GM19023 (cell line): Measurements from ENCODE around the gene DUSP22.

Experiments used
- ATAC-seq: cut with Tn5 transposase; IDR thresholded peaks from one replicate; pipeline ENCODE4 v1.9.1; 2021; ENCODE audit warnings: mild to moderate bottlenecking, moderate library complexity; ENCODE audit not compliant: unreplicated experiment

The DUSP22 gene

GRCh38 chr6:391559-392440 lies 99.5 kb downstream of the DUSP22 start, which contains the start of gene IRF4:
IRF4 (plus strand) TSS chr6:391752; CDS start chr6:393153, 1,401 bp downstream.
- ATAC-seq: peak; percentile 46

GRCh38 chr6:392441-393390 lies 100.4 kb downstream of the DUSP22 start:
- ATAC-seq: no peak

- no peak for ATAC-seq
These were observed 101.3 kb downstream of the DUSP22 start for GRCh38 chr6:393391-394221.

GRCh38 chr6:394641-395289 lies 102.5 kb downstream of the DUSP22 start:
- no peak for ATAC-seq

GRCh38 chr6:395432-396125 lies 103.3 kb downstream of the DUSP22 start:
- ATAC-seq: no peak

- ATAC-seq: no peak
These were observed 103.8 kb downstream of the DUSP22 start for GRCh38 chr6:396126-396520.

- ATAC-seq: no peak
These were observed 104.8 kb downstream of the DUSP22 start for GRCh38 chr6:397056-397455.

- no peak for ATAC-seq
These were observed 105.3 kb downstream of the DUSP22 start for GRCh38 chr6:397604-398003.

- no peak for ATAC-seq
These were observed 105.8 kb downstream of the DUSP22 start for GRCh38 chr6:398065-398464.

- ATAC-seq: no peak
These were observed 106.3 kb downstream of the DUSP22 start for GRCh38 chr6:398558-399078.

- no peak for ATAC-seq
These were observed 107.7 kb downstream of the DUSP22 start for GRCh38 chr6:399785-400534.

- ATAC-seq: no peak
These were observed 108.5 kb downstream of the DUSP22 start for GRCh38 chr6:400815-401214.
